Keratinocyte (primary cell): ENCODE results near the gene XRRA1.

Experiments used
- EZH2 ChIP-seq: IDR thresholded peaks from one replicate; pipeline ENCODE4 v1.6.1; 2012; ENCODE audit warnings: inconsistent platforms, mild to moderate bottlenecking, low read length, moderate library complexity
- TF ChIP-seq, protein P1 (sequence below), 3 experiments: IDR thresholded peaks in 1 of 3; conservative IDR thresholded peaks in 1 of 3; optimal IDR thresholded peaks in 1 of 3; 2 replicates in 2 of 3; 3 replicates in 1 of 3; pipeline versions ENCODE3 to v1.5.1; 2011; ENCODE audit warnings: low read length in 3 of 3, mild to moderate bottlenecking in 3 of 3, moderate library complexity in 2 of 3, control low read depth in 1 of 3, inconsistent platforms in 1 of 3; ENCODE audit not compliant: insufficient read depth in 2 of 3; ENCODE audit errors: extremely low read depth in 1 of 3

DNA sequence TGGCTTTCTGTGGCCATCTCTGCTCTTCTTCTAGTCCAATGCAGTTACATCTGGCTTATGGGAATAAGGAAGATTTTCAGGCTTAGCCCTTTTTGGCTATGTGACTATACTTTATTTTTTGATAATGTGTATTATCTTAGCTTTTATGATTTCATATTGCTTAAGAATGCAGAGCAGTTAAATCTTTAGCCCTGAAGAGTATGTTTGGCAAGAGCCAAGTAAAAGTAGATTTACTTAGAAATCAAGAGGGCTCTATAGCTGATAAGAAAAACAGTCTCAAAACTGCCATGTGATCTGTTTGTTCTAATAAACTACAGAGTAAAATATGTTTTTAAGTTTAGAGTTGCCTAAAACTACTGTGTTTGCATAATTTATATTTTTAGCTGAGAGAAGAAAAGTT lies 139.1 kb downstream of the XRRA1 start:
- TF ChIP-seq, protein P1, sequence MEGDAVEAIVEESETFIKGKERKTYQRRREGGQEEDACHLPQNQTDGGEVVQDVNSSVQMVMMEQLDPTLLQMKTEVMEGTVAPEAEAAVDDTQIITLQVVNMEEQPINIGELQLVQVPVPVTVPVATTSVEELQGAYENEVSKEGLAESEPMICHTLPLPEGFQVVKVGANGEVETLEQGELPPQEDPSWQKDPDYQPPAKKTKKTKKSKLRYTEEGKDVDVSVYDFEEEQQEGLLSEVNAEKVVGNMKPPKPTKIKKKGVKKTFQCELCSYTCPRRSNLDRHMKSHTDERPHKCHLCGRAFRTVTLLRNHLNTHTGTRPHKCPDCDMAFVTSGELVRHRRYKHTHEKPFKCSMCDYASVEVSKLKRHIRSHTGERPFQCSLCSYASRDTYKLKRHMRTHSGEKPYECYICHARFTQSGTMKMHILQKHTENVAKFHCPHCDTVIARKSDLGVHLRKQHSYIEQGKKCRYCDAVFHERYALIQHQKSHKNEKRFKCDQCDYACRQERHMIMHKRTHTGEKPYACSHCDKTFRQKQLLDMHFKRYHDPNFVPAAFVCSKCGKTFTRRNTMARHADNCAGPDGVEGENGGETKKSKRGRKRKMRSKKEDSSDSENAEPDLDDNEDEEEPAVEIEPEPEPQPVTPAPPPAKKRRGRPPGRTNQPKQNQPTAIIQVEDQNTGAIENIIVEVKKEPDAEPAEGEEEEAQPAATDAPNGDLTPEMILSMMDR (optimal IDR thresholded peaks at IDR 0.05 in 1 of 3, IDR thresholded peaks at IDR 0.05 in 1 of 3, conservative IDR thresholded peaks at IDR 0.05 in 1 of 3; ENCODE audit: extremely low read depth in 1 of 3, insufficient read depth in 2 of 3, low read length in 3 of 3), result no peak
- no peak for TF ChIP-seq EZH2
